IMR-90 (cell line): ENCODE measurements around the gene GFAP. TPM values are rescaled to one million over a fixed set of nuclear protein-coding genes. Genes with fewer than 3 reads are reported as not detected.

Experiments used
- CTCF ChIP-seq: conservative IDR thresholded peaks from 2 replicates; pipeline ENCODE4 v1.5.1; 2012; ENCODE audit warnings: mild to moderate bottlenecking, low read depth, low read length, improper control_type of control experiment
- FOS ChIP-seq: fragments of 150-350 bp; IDR thresholded peaks from 2 replicates; pipeline ENCODE4 v1.6.1; 2016; ENCODE audit warnings: low read depth, low read length
- SMC3 ChIP-seq: fragments of 150-350 bp; IDR thresholded peaks from 2 replicates; pipeline ENCODE4 v1.6.1; 2016; ENCODE audit warnings: low read depth, mild to moderate bottlenecking, antibody characterized with exemption, low read length, moderate library complexity
- polyA plus RNA-seq, 3 experiments: library from polyadenylated mRNA; depleted of rRNA; stranded (reverse); fragments of >200 nt; gene quantifications; 2 replicates each; pipeline ENCODE4 v1.2.3, GENCODE V29; 2012; ENCODE audit warnings: low replicate concordance in 1 of 3
- total RNA-seq: library from RNA; depleted of rRNA; stranded (reverse); fragments of >200 nt; gene quantifications from 2 replicates; pipeline ENCODE4 v1.2.3, GENCODE V29; 2012

GFAP gene
- total and polyA plus RNA-seq, 2 of the 4 experiments (the other 2 are of a cell fraction) = 0.18 to 0.19 TPM

GRCh38 chr17:44900894-44901293 is 14.4 kb downstream of the GFAP start (continued):
- no peak for TF ChIP-seq CTCF
- TF ChIP-seq SMC3 = no peak
- TF ChIP-seq FOS = no peak
